ENCODE data around the gene SLITRK3. TPM values are rescaled to one million over a fixed set of nuclear protein-coding genes. Genes with fewer than 3 reads are reported as not detected.
A peak's percentile ranks its signal among the peaks of the same experiment; 100 is the strongest.

SLITRK3 gene
- total and polyA plus RNA-seq, 3 experiments from 2014 or later = not detected

- H3K4me1 Mint-ChIP-seq = peaks cover 0 to 22% (median 5%) of the 10 kb centered on the region in 3 donors
- H3K4me3 Mint-ChIP-seq = peak overlapping the region in 1 of 7 donors; percentile 43
- Histone ChIP-seq H3K4me3 (ENCODE audit: low read length) (no peak overlapping the region), H3K9me3 (ENCODE audit: low read length) (no peaks in the 10 kb centered on the region), H3K27me3 (ENCODE audit: insufficient read depth, low read length, poor library complexity, severe bottlenecking) (peaks cover 5% of the 10 kb centered on the region), H3K4me1 (ENCODE audit: insufficient read depth, low read length) (no peaks in the 10 kb centered on the region), H3K27ac (ENCODE audit: low read depth, low read length) (no peak overlapping the region), H3K36me3 (ENCODE audit: insufficient read depth, low read length) (no peaks in the 10 kb centered on the region)
- DNase-seq = no peak
- ChIA-PET CTCF (interaction anchor here (1.4 kb wide), 1 partner anchor 10 kb away, joined by 3 read pairs; no protein-coding TSS in a partner anchor), POLR2A (no interaction called here)
- peak overlapping the region in 2 of 8 donors; percentile 0 to 9 for H3K27ac Mint-ChIP-seq
- peaks cover 0 to 22% (median 13%) of the 10 kb centered on the region in 5 donors for H3K9me3 Mint-ChIP-seq
- H3K36me3 Mint-ChIP-seq = peaks cover 0 to 2% (median 0%) of the 10 kb centered on the region in 3 donors
- H3K27me3 Mint-ChIP-seq = peaks cover 28 to 55% of the 10 kb centered on the region in 2 donors
These were observed 944 bp downstream of the SLITRK3 start for GRCh38 chr3:165195241-165195639.

GRCh38 chr3:165194511-165195240, 1.5 kb downstream of the SLITRK3 start:
- POLR2A ChIA-PET = no interaction called here
- CTCF ChIA-PET = interaction anchor here (1.4 kb wide), 1 partner anchor 10 kb away, joined by 3 read pairs; no protein-coding TSS in a partner anchor
- H3K27me3 ChIP-seq (ENCODE audit: insufficient read depth, low read length, poor library complexity, severe bottlenecking) = peaks cover 5% of the 10 kb centered on the region
- Mint-ChIP-seq H3K4me1 (peaks cover 0 to 22% (median 5%) of the 10 kb centered on the region in 3 donors), H3K27ac (peak overlapping the region in 2 of 8 donors; percentile 0 to 9), H3K27me3 (peaks cover 28 to 55% of the 10 kb centered on the region in 2 donors), H3K9me3 (peaks cover 0 to 22% (median 13%) of the 10 kb centered on the region in 5 donors), H3K4me3 (no peak overlapping the region), H3K36me3 (peaks cover 0 to 2% (median 0%) of the 10 kb centered on the region in 3 donors)
- no peaks in the 10 kb centered on the region for H3K9me3 ChIP-seq (ENCODE audit: low read length)
- no peaks in the 10 kb centered on the region for H3K36me3 ChIP-seq (ENCODE audit: insufficient read depth, low read length)
- no peak overlapping the region for H3K27ac ChIP-seq (ENCODE audit: low read depth, low read length)
- H3K4me1 ChIP-seq (ENCODE audit: insufficient read depth, low read length) = no peaks in the 10 kb centered on the region
- DNase-seq = no peak
- H3K4me3 ChIP-seq (ENCODE audit: low read length) = no peak overlapping the region

- Histone ChIP-seq H3K4me1 (ENCODE audit: insufficient read depth, low read length) (no peaks in the 10 kb centered on the region), H3K9me3 (ENCODE audit: low read length) (no peaks in the 10 kb centered on the region), H3K36me3 (ENCODE audit: insufficient read depth, low read length) (no peaks in the 10 kb centered on the region), H3K27ac (ENCODE audit: low read depth, low read length) (no peak overlapping the region), H3K27me3 (ENCODE audit: insufficient read depth, low read length, poor library complexity, severe bottlenecking) (peaks cover 5% of the 10 kb centered on the region), H3K4me3 (ENCODE audit: low read length) (no peak overlapping the region)
- Mint-ChIP-seq H3K27me3 (peaks cover 28 to 54% of the 10 kb centered on the region in 2 donors), H3K36me3 (peaks cover 0 to 2% (median 0%) of the 10 kb centered on the region in 3 donors), H3K9me3 (peaks cover 0 to 22% (median 13%) of the 10 kb centered on the region in 5 donors), H3K4me1 (peaks cover 0 to 22% (median 5%) of the 10 kb centered on the region in 3 donors), H3K4me3 (no peak overlapping the region), H3K27ac (no peak overlapping the region)
- ChIA-PET CTCF (interaction anchor here (1.4 kb wide), 1 partner anchor 9 kb away, joined by 3 read pairs; no protein-coding TSS in a partner anchor), POLR2A (no interaction called here)
- DNase-seq = no peak
These were observed 2.6 kb downstream of the SLITRK3 start for GRCh38 chr3:165193366-165194254.

- H3K27ac ChIP-seq (ENCODE audit: low read depth, low read length) = no peak overlapping the region
- CTCF ChIA-PET = interaction anchor here (0.6 kb wide), 1 partner anchor 66 kb away, joined by 3 read pairs; no protein-coding TSS in a partner anchor
- Mint-ChIP-seq H3K9me3 (peaks cover 0 to 22% (median 13%) of the 10 kb centered on the region in 5 donors), H3K4me1 (peaks cover 0 to 22% (median 5%) of the 10 kb centered on the region in 3 donors), H3K27me3 (peaks cover 28 to 49% of the 10 kb centered on the region in 2 donors), H3K27ac (no peak overlapping the region), H3K4me3 (no peak overlapping the region), H3K36me3 (peaks cover 0 to 2% (median 0%) of the 10 kb centered on the region in 3 donors)
- H3K4me1 ChIP-seq (ENCODE audit: insufficient read depth, low read length) = no peaks in the 10 kb centered on the region
- H3K27me3 ChIP-seq (ENCODE audit: insufficient read depth, low read length, poor library complexity, severe bottlenecking) = peaks cover 5% of the 10 kb centered on the region
- no peaks in the 10 kb centered on the region for H3K36me3 ChIP-seq (ENCODE audit: insufficient read depth, low read length)
- no peaks in the 10 kb centered on the region for H3K9me3 ChIP-seq (ENCODE audit: low read length)
- no peak overlapping the region for H3K4me3 ChIP-seq (ENCODE audit: low read length)
- DNase-seq = no peak
- POLR2A ChIA-PET = no interaction called here
These were observed 3.5 kb downstream of the SLITRK3 start for GRCh38 chr3:165192610-165193192.

DNA sequence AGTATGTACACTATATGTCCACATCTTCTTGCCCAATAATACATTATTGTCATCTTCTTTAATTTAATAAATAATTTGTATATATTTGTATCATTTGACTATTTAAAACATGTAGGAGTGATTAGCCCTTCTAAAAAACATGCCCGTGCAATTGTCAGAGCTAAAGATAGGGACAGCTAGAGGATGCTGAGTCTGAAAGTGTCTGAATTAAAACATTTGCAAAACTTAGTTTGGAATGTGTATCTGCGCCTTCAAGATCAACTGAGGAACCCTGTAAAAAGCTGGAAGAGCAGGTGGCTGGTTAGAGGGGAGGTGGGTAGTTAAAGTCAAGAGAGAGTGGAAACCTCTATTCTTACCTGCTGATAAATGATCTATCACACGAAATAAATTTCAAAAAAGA, 4.7 kb downstream of the SLITRK3 start:
- CTCF ChIA-PET = no interaction called here
- H3K4me3 Mint-ChIP-seq = no peak overlapping the region
- POLR2A ChIA-PET = no interaction called here
- Histone ChIP-seq H3K27ac (ENCODE audit: low read depth, low read length) (no peak overlapping the region), H3K36me3 (ENCODE audit: insufficient read depth, low read length) (no peaks in the 10 kb centered on the region), H3K4me3 (ENCODE audit: low read length) (no peak overlapping the region), H3K4me1 (ENCODE audit: insufficient read depth, low read length) (no peaks in the 10 kb centered on the region), H3K27me3 (ENCODE audit: insufficient read depth, low read length, poor library complexity, severe bottlenecking) (peaks cover 5% of the 10 kb centered on the region), H3K9me3 (ENCODE audit: low read length) (no peaks in the 10 kb centered on the region)
- H3K27me3 Mint-ChIP-seq = peaks cover 21 to 38% of the 10 kb centered on the region in 2 donors
- peaks cover 0 to 18% (median 10%) of the 10 kb centered on the region in 5 donors for H3K9me3 Mint-ChIP-seq
- no peak for DNase-seq
- H3K4me1 Mint-ChIP-seq = peaks cover 0 to 13% (median 0%) of the 10 kb centered on the region in 3 donors
- no peaks in the 10 kb centered on the region for H3K36me3 Mint-ChIP-seq
- H3K27ac Mint-ChIP-seq = no peak overlapping the region

- no peak overlapping the region for H3K27ac ChIP-seq (ENCODE audit: low read depth, low read length)
- H3K4me3 ChIP-seq (ENCODE audit: low read length) = no peak overlapping the region
- CTCF ChIA-PET = no interaction called here
- Mint-ChIP-seq H3K4me3 (no peak overlapping the region), H3K27me3 (peaks cover 2 to 13% of the 10 kb centered on the region in 2 donors), H3K4me1 (no peaks in the 10 kb centered on the region), H3K27ac (no peak overlapping the region), H3K36me3 (no peaks in the 10 kb centered on the region), H3K9me3 (peaks cover 0 to 3% (median 0%) of the 10 kb centered on the region in 5 donors)
- H3K27me3 ChIP-seq (ENCODE audit: insufficient read depth, low read length, poor library complexity, severe bottlenecking) = peaks cover 3% of the 10 kb centered on the region
- POLR2A ChIA-PET = no interaction called here
- H3K4me1 ChIP-seq (ENCODE audit: insufficient read depth, low read length) = no peaks in the 10 kb centered on the region
- H3K9me3 ChIP-seq (ENCODE audit: low read length) = no peaks in the 10 kb centered on the region
- H3K36me3 ChIP-seq (ENCODE audit: insufficient read depth, low read length) = no peaks in the 10 kb centered on the region
- DNase-seq = no peak
These were observed 7.7 kb downstream of the SLITRK3 start for GRCh38 chr3:165188452-165188851.

GRCh38 chr3:165185707-165186327, 10.4 kb downstream of the SLITRK3 start:
- Histone ChIP-seq H3K27me3 (ENCODE audit: insufficient read depth, low read length, poor library complexity, severe bottlenecking) (no peaks in the 10 kb centered on the region), H3K9me3 (ENCODE audit: low read length) (no peaks in the 10 kb centered on the region), H3K27ac (ENCODE audit: low read depth, low read length) (no peak overlapping the region), H3K4me1 (ENCODE audit: insufficient read depth, low read length) (no peaks in the 10 kb centered on the region), H3K4me3 (ENCODE audit: low read length) (no peak overlapping the region), H3K36me3 (ENCODE audit: insufficient read depth, low read length) (no peaks in the 10 kb centered on the region)
- H3K27ac Mint-ChIP-seq = no peak overlapping the region
- no peaks in the 10 kb centered on the region for H3K36me3 Mint-ChIP-seq
- DNase-seq = peak in 1 of 5 donors; percentile 9
- ChIA-PET POLR2A (no interaction called here), CTCF (interaction anchor here (1.3 kb wide), 1 partner anchor 9 kb away, joined by 3 read pairs; no protein-coding TSS in a partner anchor)
- peaks cover 0 to 3% of the 10 kb centered on the region in 2 donors for H3K27me3 Mint-ChIP-seq
- no peaks in the 10 kb centered on the region for H3K4me1 Mint-ChIP-seq
- H3K4me3 Mint-ChIP-seq = no peak overlapping the region
- no peaks in the 10 kb centered on the region for H3K9me3 Mint-ChIP-seq

Measured in CD8-positive, alpha-beta memory T cell (primary cell).